Breast epithelium (tissue), 3 donors: Measurements from ENCODE around the gene CASZ1.

Experiments
- POLR2AphosphoS5 ChIP-seq, 3 donors: sonication (generic); formaldehyde crosslinking; IDR thresholded peaks; one replicate each; pipeline ENCODE4 v1.6.1; 2017; ENCODE audit warnings: antibody characterized with exemption in 3 of 3
- TF ChIP-seq, protein P1 (sequence below), 3 donors: fragments of 450-650 bp; IDR thresholded peaks; one replicate each; pipeline ENCODE4 v1.5.1; 2016 to 2017; ENCODE audit warnings: antibody characterized with exemption in 3 of 3, mild to moderate bottlenecking in 3 of 3, moderate library complexity in 3 of 3

DNA sequence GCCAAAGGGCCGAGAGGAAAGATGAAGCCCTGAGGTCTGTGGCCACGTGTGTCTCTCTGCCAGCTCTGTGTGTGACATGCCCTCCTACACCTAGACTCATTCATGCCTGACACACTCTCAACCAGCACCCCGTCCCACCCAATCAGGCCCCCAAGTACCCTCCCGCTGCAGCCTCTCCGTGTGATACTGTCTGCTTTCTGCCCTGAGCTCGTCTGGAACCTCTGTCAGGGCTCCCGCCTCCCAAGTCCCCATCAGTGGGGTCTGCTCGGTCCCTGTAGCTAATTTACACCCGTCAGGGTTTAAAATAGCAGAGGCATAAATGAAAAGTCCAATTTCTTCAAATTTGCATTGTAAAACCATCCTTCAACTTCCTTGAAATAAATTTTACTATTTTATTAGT, 20.7 kb downstream of the CASZ1 start:
- TF ChIP-seq, protein P1, sequence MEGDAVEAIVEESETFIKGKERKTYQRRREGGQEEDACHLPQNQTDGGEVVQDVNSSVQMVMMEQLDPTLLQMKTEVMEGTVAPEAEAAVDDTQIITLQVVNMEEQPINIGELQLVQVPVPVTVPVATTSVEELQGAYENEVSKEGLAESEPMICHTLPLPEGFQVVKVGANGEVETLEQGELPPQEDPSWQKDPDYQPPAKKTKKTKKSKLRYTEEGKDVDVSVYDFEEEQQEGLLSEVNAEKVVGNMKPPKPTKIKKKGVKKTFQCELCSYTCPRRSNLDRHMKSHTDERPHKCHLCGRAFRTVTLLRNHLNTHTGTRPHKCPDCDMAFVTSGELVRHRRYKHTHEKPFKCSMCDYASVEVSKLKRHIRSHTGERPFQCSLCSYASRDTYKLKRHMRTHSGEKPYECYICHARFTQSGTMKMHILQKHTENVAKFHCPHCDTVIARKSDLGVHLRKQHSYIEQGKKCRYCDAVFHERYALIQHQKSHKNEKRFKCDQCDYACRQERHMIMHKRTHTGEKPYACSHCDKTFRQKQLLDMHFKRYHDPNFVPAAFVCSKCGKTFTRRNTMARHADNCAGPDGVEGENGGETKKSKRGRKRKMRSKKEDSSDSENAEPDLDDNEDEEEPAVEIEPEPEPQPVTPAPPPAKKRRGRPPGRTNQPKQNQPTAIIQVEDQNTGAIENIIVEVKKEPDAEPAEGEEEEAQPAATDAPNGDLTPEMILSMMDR (IDR thresholded peaks at IDR 0.05): no peak
- TF ChIP-seq POLR2AphosphoS5 (IDR thresholded peaks at IDR 0.05): no peak
